Heart left ventricle (tissue), 16 donors: ENCODE measurements around the gene FAM163B. TPM values are rescaled to one million over a fixed set of nuclear protein-coding genes. Genes with fewer than 3 reads are reported as not detected.

Source experiments
- ATAC-seq, 4 donors: fragments of 200-7000 bp; cut with Tn5 transposase; one replicate each; pipeline ENCODE4 v1.9.1; 2020 to 2022; ENCODE audit warnings: moderate library complexity in 4 of 4, mild to moderate bottlenecking in 3 of 4, moderate number of reproducible peaks in 1 of 4
- DNase-seq, 5 donors: peaks; one replicate each; pipeline ENCODE4 v3.0.0-alpha.2; 2020
- H3K27ac ChIP-seq, 12 donors: fragments of 200-600 bp; sonication (generic) in 4 of 12; one replicate each; pipeline versions ENCODE4 v1.5.0 to v1.8.0; 2016 to 2022; ENCODE audit warnings: mild to moderate bottlenecking in 2 of 12
- H3K27me3 ChIP-seq, 9 donors: fragments of 200-600 bp; sonication (generic) in 2 of 9; one replicate each; pipeline versions ENCODE4 v1.5.1 to v1.8.0; 2016 to 2022; ENCODE audit warnings: mild to moderate bottlenecking in 3 of 9
- H3K36me3 ChIP-seq, 9 donors: fragments of 200-600 bp; sonication (generic) in 2 of 9; one replicate each; pipeline versions ENCODE4 v1.5.0 to v1.8.0; 2018 to 2022; ENCODE audit warnings: mild to moderate bottlenecking in 2 of 9
- H3K4me1 ChIP-seq, 12 donors: fragments of 200-600 bp; sonication (generic) in 4 of 12; one replicate each; pipeline versions ENCODE4 v1.5.0 to v1.8.0; 2016 to 2022; ENCODE audit warnings: mild to moderate bottlenecking in 3 of 12
- H3K4me3 ChIP-seq, 12 donors: fragments of 200-600 bp; sonication (generic) in 4 of 12; one replicate each; pipeline versions ENCODE4 v1.5.0 to v1.8.0; 2017 to 2022; ENCODE audit warnings: mild to moderate bottlenecking in 9 of 12, moderate library complexity in 4 of 12
- H3K9me3 ChIP-seq, 12 donors: fragments of 200-600 bp; sonication (generic) in 4 of 12; one replicate each; pipeline versions ENCODE4 v1.5.0 to v1.8.0; 2016 to 2022; ENCODE audit warnings: mild to moderate bottlenecking in 1 of 12
- CTCF ChIP-seq, 12 donors: fragments of 200-600 bp; sonication (generic) in 4 of 12; IDR thresholded peaks; one replicate each; pipeline versions ENCODE4 v1.5.0 to v1.8.0; 2018 to 2022; ENCODE audit warnings: antibody characterized with exemption in 12 of 12, mild to moderate bottlenecking in 5 of 12
- POLR2A ChIP-seq, 2 donors: fragments of 450-650 bp; IDR thresholded peaks; one replicate each; pipeline ENCODE4 v1.6.1; 2017; ENCODE audit warnings: antibody characterized with exemption in 2 of 2, mild to moderate bottlenecking in 2 of 2, moderate library complexity in 2 of 2
- WGBS, 4 donors: extraction: QIAGEN DNeasy Blood & Tissue Kit in 2 of 4; methylation state at CpG; one replicate each; pipeline versions ENCODE4 v1.1.5 to v1.1.7; 2013 to 2018; 5-methylcytosine and 5-hydroxymethylcytosine counted together
- intact Hi-C, 10 donors: fragments of 100-400 bp; cut with DNase I; formaldehyde crosslinking; loops; one replicate each; pipeline versions ENCODE4 v1.11.1 to v1.14.2; 2022
- polyA plus RNA-seq, 2 donors: library from polyadenylated mRNA; stranded (reverse); fragments of 200-250 nt; gene quantifications; one replicate each; pipeline ENCODE4 v1.2.3, GENCODE V29; 2013
- total RNA-seq, 9 donors: library from RNA; depleted of rRNA in 2 of 9; stranded (reverse); fragments of >200 nt in 2 of 9; fragmentation: NEBNext Ultra II Directional in 3 of 9; extraction: Animal tissue kit (Norgen Biotek cat#: 25700) in 3 of 9; gene quantifications; one replicate each; pipeline versions ENCODE4 v1.1.0 to v1.2.4, GENCODE V29; 2016 to 2023
- donor health status: ischemic (EF 13 %, LVEDD 7.1; RV severe dilation, severe dysfunction).
- donor health status: healthy with polysubstance abuse.
- donor health status: DM: no; HTN: yes; CAD: no.
- donor health status: DM: no; HTN: no; CAD: no.
- donor health status: ischemic (EF 25% LVEDD 6.9; RV normal size, moderate dysfunction).
- donor health status: ischemic (EF 25% LVEDD 5.7; RV mildly dilated, moderate dysfunction).
- donor health status: healthy.
- donor health status: DM: yes; HTN: yes; CAD: no.
- donor health status: ischemic (EF 35%, LVEDD 5.7; RV mildly dilated, moderate dysfunction).
- donor health status: nonischemic (EF 11% LVEDD 7.7; RV severe dilation, severe dysfunction).
- donor health status: DM: yes; HTN: yes; CAD: no.
- donor health status: PGD.
- donor health status: ischemic (EF 29% LVEDD 5.4; RV normal size, mild dysfunction).
- donor health status: nonischemic (EF 23%, LVEDD 6.1; RV moderate dilation, normal function).

FAM163B gene
- total and polyA plus RNA-seq, 11 donors, result 0.08 TPM; not detected in 10

GRCh38 chr9:133608889-133609288 lies 300 bp downstream of the FAM163B start:
- H3K27me3 ChIP-seq, result peaks cover 8 to 82% (median 45%) of the 10 kb centered on the region in 9 donors
- 8 to 25% (median 11%) methylated on average over 4 to 41 of the region's 41 CpGs for WGBS, 4 donors

GRCh38 chr9:133608382-133608781 lies 807 bp downstream of the FAM163B start:
- H3K27me3 ChIP-seq, result peaks cover 13 to 87% (median 45%) of the 10 kb centered on the region in 9 donors
- no peaks in the 10 kb centered on the region for H3K9me3 ChIP-seq
- peaks cover 0 to 9% (median 0%) of the 10 kb centered on the region in 12 donors for H3K4me1 ChIP-seq
- intact Hi-C loops, result loop anchor here in 1 of 10 donors (10.0 kb wide), 1 partner anchor 106 kb away; no protein-coding TSS in a partner anchor
- no peaks in the 10 kb centered on the region for H3K36me3 ChIP-seq
- ATAC-seq (no peak), DNase-seq (no peak)
- 78 to 80% (median 80%) methylated on average over 7 of the region's 7 CpGs for WGBS, 4 donors
- no peak for TF ChIP-seq POLR2A (IDR thresholded peaks at IDR 0.05)
- TF ChIP-seq CTCF (IDR thresholded peaks at IDR 0.05), result no peak
- no peak overlapping the region for H3K4me3 ChIP-seq
- H3K27ac ChIP-seq, result no peak overlapping the region

More at GRCh38 chr9:133608889-133609288, 300 bp downstream of the FAM163B start:
- peak overlapping the region in 4 of 12 donors; percentile 16 to 42 (median 28) for H3K4me3 ChIP-seq
- ATAC-seq, result peak in 1 of 4 donors; percentile 20
- H3K27ac ChIP-seq, result no peak overlapping the region
- no peaks in the 10 kb centered on the region for H3K9me3 ChIP-seq
- TF ChIP-seq POLR2A (IDR thresholded peaks at IDR 0.05) (no peak), CTCF (IDR thresholded peaks at IDR 0.05) (no peak)
- H3K4me1 ChIP-seq, result peaks cover 0 to 9% (median 0%) of the 10 kb centered on the region in 12 donors
- intact Hi-C loops, result loop anchor here in 1 of 10 donors (10.0 kb wide), 1 partner anchor 106 kb away; no protein-coding TSS in a partner anchor
- H3K36me3 ChIP-seq, result no peaks in the 10 kb centered on the region
- DNase-seq, result no peak

GRCh38 chr9:133607976-133608375 lies 1.2 kb downstream of the FAM163B start:
- TF ChIP-seq POLR2A (IDR thresholded peaks at IDR 0.05), result no peak
- no peak for TF ChIP-seq CTCF (IDR thresholded peaks at IDR 0.05)
- intact Hi-C loops, result loop anchor here in 1 of 10 donors (10.0 kb wide), 1 partner anchor 107 kb away; no protein-coding TSS in a partner anchor
- 73 to 83% (median 78%) methylated on average over 5 to 8 of the region's 8 CpGs for WGBS, 4 donors
- Histone ChIP-seq H3K27ac (no peak overlapping the region), H3K4me1 (peaks cover 0 to 9% (median 0%) of the 10 kb centered on the region in 12 donors), H3K4me3 (no peak overlapping the region), H3K9me3 (no peaks in the 10 kb centered on the region), H3K27me3 (peaks cover 16 to 87% (median 42%) of the 10 kb centered on the region in 9 donors), H3K36me3 (no peaks in the 10 kb centered on the region)
- no peak for ATAC-seq
- no peak for DNase-seq

- H3K27ac ChIP-seq, result no peak overlapping the region
- WGBS, 4 donors, result 32 to 67% (median 47%) methylated on average over 4 to 7 of the region's 7 CpGs
- no peaks in the 10 kb centered on the region for H3K9me3 ChIP-seq
- TF ChIP-seq POLR2A (IDR thresholded peaks at IDR 0.05), result no peak
- TF ChIP-seq CTCF (IDR thresholded peaks at IDR 0.05), result no peak
- ATAC-seq, result no peak
- intact Hi-C loops, result loop anchor here in 1 of 10 donors (10.0 kb wide), 1 partner anchor 107 kb away; no protein-coding TSS in a partner anchor
- H3K4me3 ChIP-seq, result no peak overlapping the region
- peaks cover 16 to 88% (median 37%) of the 10 kb centered on the region in 9 donors for H3K27me3 ChIP-seq
- H3K36me3 ChIP-seq, result no peaks in the 10 kb centered on the region
- no peak for DNase-seq
- H3K4me1 ChIP-seq, result peaks cover 0 to 9% (median 0%) of the 10 kb centered on the region in 12 donors
Measured at GRCh38 chr9:133607381-133607780, 1.8 kb downstream of the FAM163B start.
